PC-3 (cell line): ENCODE results near the gene LAD1. TPM values are rescaled to one million over a fixed set of nuclear protein-coding genes. Genes with fewer than 3 reads are reported as not detected.

Source experiments
- ATAC-seq: fragments of 200-7000 bp; cut with Tn5 transposase; 2 replicates; pipeline ENCODE4 v1.9.1; 2020; ENCODE audit warnings: mild to moderate bottlenecking, moderate library complexity
- BruUV-seq: library from RNA; stranded (reverse); fragments of 400-500 nt; replicated peaks from 2 replicates; lab custom pipeline; 2021; lab: Mats Ljungman, UMichigan
- CTCF ChIA-PET: fragments of 300-600 bp; sonication (Branson Sonifier 250); formaldehyde crosslinking; loops from one replicate; lab custom pipeline; 2022; ENCODE audit warnings: antibody characterized with exemption; lab: Charles Lee
- POLR2A ChIA-PET: fragments of 300-600 bp; sonication (Branson Sonifier 250); formaldehyde crosslinking; loops from one replicate; lab custom pipeline; 2022; ENCODE audit warnings: antibody characterized with exemption; ENCODE audit not compliant: unreplicated experiment; lab: Charles Lee
- DNase-seq: peaks from one replicate; pipeline ENCODE4 v3.0.0-alpha.2; 2015
- H2AFZ ChIP-seq: fragments of 300-600 bp; sonication (generic); 2 replicates; pipeline ENCODE4 v1.6.0; 2016; ENCODE audit warnings: antibody characterized with exemption, low read length
- H3F3A ChIP-seq: fragments of 300-600 bp; sonication (generic); one replicate; pipeline ENCODE4 v1.6.0; 2017; ENCODE audit warnings: antibody characterized with exemption, low read length, control low read depth, mild to moderate bottlenecking; ENCODE audit not compliant: unreplicated experiment
- H3K27ac ChIP-seq: fragments of 300-600 bp; sonication (generic); 2 replicates; pipeline ENCODE4 v1.5.1; 2016; ENCODE audit warnings: mild to moderate bottlenecking, low read length
- H3K27me3 ChIP-seq: fragments of 300-600 bp; sonication (generic); 2 replicates; pipeline ENCODE4 v1.6.1; 2016; ENCODE audit warnings: low read length, mixed read lengths
- H3K36me3 ChIP-seq: fragments of 300-600 bp; sonication (generic); 2 replicates; pipeline ENCODE4 v1.6.1; 2016; ENCODE audit warnings: low read depth, mixed run types, low read length, mixed read lengths
- H3K4me1 ChIP-seq: fragments of 300-600 bp; sonication (generic); 2 replicates; pipeline ENCODE4 v1.5.1; 2016; ENCODE audit warnings: low read length; ENCODE audit not compliant: insufficient read depth
- H3K4me2 ChIP-seq: fragments of 300-600 bp; sonication (generic); 2 replicates; pipeline ENCODE4 v1.6.0; 2016; ENCODE audit warnings: low read length
- H3K4me3 ChIP-seq: fragments of 300-600 bp; sonication (generic); 2 replicates; pipeline ENCODE4 v1.5.1; 2016; ENCODE audit warnings: mild to moderate bottlenecking, low read length, mixed read lengths
- H3K79me2 ChIP-seq: fragments of 300-600 bp; sonication (generic); 2 replicates; pipeline ENCODE4 v1.6.1; 2017; ENCODE audit warnings: low read length, mixed read lengths
- H3K9ac ChIP-seq: fragments of 300-600 bp; sonication (generic); 2 replicates; pipeline ENCODE4 v1.6.0; 2016; ENCODE audit warnings: mild to moderate bottlenecking, low read length
- H3K9me2 ChIP-seq: fragments of 300-600 bp; sonication (generic); replicated peaks from 2 replicates; pipeline ENCODE4 v1.6.1; 2016; ENCODE audit warnings: mixed run types, low read length, mixed read lengths
- H3K9me3 ChIP-seq: fragments of 300-600 bp; sonication (generic); 2 replicates; pipeline ENCODE4 v1.6.1; 2016; ENCODE audit warnings: low read length, mixed read lengths
- H4K20me1 ChIP-seq: fragments of 300-600 bp; sonication (generic); 2 replicates; pipeline ENCODE4 v1.6.1; 2016; ENCODE audit warnings: low read length, mixed read lengths
- EZH2 ChIP-seq: fragments of 300-600 bp; sonication (generic); IDR thresholded peaks from one replicate; pipeline ENCODE4 v1.6.1; 2017; ENCODE audit warnings: antibody characterized with exemption, mild to moderate bottlenecking, low read length; ENCODE audit not compliant: unreplicated experiment
- EZH2phosphoT487 ChIP-seq: fragments of 300-600 bp; sonication (generic); IDR thresholded peaks from 2 replicates; pipeline ENCODE4 v1.6.1; 2018; ENCODE audit warnings: mild to moderate bottlenecking, antibody characterized with exemption, low read length, borderline replicate concordance
- intact Hi-C: fragments of 100-400 bp; cut with micrococcal nuclease; formaldehyde crosslinking; loops from 2 replicates; pipeline ENCODE4 v1.9.0; 2023
- total RNA-seq: library from RNA; depleted of rRNA; stranded (reverse); fragments of >200 nt; gene quantifications from 2 replicates; pipeline ENCODE4 v1.2.3, GENCODE V29; 2014
- TF ChIP-seq, protein P1 (sequence below): fragments of 300-600 bp; sonication (generic); conservative IDR thresholded peaks from 2 replicates; pipeline ENCODE4 v1.5.1; 2017; ENCODE audit warnings: antibody characterized with exemption, low read depth, mild to moderate bottlenecking, low read length

Gene LAD1
- total RNA-seq, 1 experiment from 2014 or later: 310 TPM

DNA sequence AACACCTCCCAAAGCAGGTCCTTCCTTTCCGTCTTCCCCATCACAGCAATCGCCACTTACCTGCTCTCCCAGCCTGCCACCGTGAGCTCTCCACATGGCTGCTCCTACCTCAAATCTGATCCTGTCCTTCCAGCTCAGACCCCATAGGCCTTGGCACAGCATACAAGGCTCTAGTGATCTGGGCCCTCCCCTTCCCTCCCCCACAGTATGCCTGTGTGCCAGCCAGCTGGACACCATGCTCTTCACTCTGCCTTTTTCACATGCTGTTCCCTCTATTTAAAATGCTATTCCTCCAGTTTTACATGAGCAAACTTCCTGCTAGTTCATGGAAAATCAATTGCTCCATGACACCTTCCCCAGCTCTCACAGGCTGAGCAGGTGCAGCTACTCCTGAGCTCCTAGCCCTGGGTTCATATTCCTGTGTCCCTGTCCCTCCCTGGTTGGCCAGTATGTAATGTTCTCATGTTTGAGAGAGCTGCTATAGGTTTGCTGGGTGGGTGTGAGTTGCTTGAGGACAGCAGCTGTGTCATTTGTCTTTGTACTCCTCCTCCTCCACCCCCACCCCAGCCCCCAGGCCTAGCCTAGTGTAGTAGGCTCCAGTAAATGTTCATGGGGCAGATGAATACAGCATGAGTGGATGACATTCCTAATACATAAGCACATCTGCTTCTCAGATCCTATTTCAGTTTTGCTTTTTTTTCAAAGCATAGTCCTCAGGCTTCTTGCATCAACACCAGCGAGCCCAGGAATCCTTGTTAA, 15.3 kb downstream of the LAD1 start:
- H3K27me3 ChIP-seq: no peaks in the 10 kb centered on the region
- CTCF ChIA-PET: interaction anchor here (0.6 to 1.3 kb wide), 8 partner anchors 9 to 129 kb away, joined by 3 to 6 read pairs (median 4); no protein-coding TSS in a partner anchor
- POLR2A ChIA-PET: no interaction called here
- peak overlapping the region; percentile 6; the same call in 1 of the 2 replicates for H3K4me3 ChIP-seq
- peak overlapping the region; percentile 52 for H3K27ac ChIP-seq
- intact Hi-C loops: loop anchor here (1.0 kb wide), 1 partner anchor 51 kb away; no protein-coding TSS in a partner anchor
- H2AFZ ChIP-seq: no peak overlapping the region
- H4K20me1 ChIP-seq: peaks cover 6% of the 10 kb centered on the region
- peak overlapping the region; percentile 63 for H3K4me2 ChIP-seq
- peak; percentile 82 for ATAC-seq
- no peaks in the 10 kb centered on the region for H3K9me2 ChIP-seq
- DNase-seq: peak; percentile 99
- H3K9ac ChIP-seq: no peak overlapping the region
- no TSS peak for BruUV-seq
- peaks cover 9% of the 10 kb centered on the region for H3F3A ChIP-seq
- no peak for TF ChIP-seq EZH2phosphoT487
- no peak for TF ChIP-seq EZH2
- TF ChIP-seq, protein P1, sequence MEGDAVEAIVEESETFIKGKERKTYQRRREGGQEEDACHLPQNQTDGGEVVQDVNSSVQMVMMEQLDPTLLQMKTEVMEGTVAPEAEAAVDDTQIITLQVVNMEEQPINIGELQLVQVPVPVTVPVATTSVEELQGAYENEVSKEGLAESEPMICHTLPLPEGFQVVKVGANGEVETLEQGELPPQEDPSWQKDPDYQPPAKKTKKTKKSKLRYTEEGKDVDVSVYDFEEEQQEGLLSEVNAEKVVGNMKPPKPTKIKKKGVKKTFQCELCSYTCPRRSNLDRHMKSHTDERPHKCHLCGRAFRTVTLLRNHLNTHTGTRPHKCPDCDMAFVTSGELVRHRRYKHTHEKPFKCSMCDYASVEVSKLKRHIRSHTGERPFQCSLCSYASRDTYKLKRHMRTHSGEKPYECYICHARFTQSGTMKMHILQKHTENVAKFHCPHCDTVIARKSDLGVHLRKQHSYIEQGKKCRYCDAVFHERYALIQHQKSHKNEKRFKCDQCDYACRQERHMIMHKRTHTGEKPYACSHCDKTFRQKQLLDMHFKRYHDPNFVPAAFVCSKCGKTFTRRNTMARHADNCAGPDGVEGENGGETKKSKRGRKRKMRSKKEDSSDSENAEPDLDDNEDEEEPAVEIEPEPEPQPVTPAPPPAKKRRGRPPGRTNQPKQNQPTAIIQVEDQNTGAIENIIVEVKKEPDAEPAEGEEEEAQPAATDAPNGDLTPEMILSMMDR: no peak
- H3K36me3 ChIP-seq: peaks cover 42% of the 10 kb centered on the region
- H3K4me1 ChIP-seq: peaks cover 27% of the 10 kb centered on the region
- H3K79me2 ChIP-seq: peaks cover 2% of the 10 kb centered on the region; the same call in 1 of the 2 replicates
- H3K9me3 ChIP-seq: no peaks in the 10 kb centered on the region

DNA sequence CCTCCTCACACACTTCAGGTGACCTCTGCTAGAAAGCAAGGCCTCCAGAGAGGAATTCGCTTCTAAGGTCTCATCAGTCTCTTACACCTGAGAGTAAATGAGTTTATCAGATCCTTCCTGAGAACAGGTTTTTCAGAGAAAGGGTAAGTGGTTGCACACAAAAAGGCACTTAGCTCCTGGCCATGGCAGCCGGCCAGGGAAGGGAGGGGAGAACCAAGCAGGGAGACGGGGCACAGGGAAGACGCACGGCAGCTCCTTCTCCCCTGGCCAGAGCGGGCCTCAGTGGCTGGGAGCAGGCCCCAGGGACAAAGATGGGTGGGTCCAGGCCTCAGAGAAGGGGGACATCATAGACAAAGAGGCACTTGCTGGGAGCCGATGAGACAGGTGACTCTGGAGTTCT, 18.0 kb downstream of the LAD1 start:
- no peak for TF ChIP-seq EZH2phosphoT487
- Histone ChIP-seq H3K4me1 (peaks cover 33% of the 10 kb centered on the region), H3F3A (peaks cover 9% of the 10 kb centered on the region), H3K4me3 (no peak overlapping the region), H2AFZ (no peak overlapping the region), H3K79me2 (no peaks in the 10 kb centered on the region), H3K9me3 (no peaks in the 10 kb centered on the region), H3K4me2 (no peak overlapping the region), H3K9ac (no peak overlapping the region), H3K27me3 (no peaks in the 10 kb centered on the region), H3K36me3 (peaks cover 23% of the 10 kb centered on the region), H3K27ac (no peak overlapping the region), H3K9me2 (no peaks in the 10 kb centered on the region), H4K20me1 (peaks cover 6% of the 10 kb centered on the region; the same call in 1 of the 2 replicates)
- no TSS peak for BruUV-seq
- DNase-seq: no peak
- intact Hi-C loops: no loop called here
- no peak for ATAC-seq
- ChIA-PET CTCF (no interaction called here), POLR2A (no interaction called here)

DNA sequence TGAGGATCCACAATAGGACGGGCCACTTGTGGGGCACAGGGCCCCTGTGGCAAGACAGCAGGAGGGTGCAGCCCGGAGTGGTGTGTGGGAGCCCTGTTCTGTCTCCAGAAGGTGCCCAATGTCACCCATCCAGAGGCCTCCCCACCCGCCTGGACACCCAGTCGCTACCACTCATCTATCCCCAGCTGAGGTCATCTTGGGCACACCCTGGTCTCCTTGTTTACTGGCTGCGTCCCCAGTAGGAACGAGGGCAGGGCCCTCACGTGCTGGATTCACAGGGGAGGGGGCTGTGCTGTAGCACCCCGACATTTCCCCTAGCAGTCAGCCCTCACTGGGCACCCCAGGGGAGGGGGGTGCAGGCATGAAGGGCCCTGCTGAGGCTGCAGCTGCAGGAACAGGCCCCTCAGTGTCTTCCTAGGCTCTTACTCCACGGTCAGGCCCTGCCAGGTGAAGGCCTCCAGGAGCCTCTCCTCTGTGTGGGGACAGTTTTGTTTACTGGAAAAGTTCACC, 19.3 kb downstream of the LAD1 start:
- no peak overlapping the region for H2AFZ ChIP-seq
- peaks cover 6% of the 10 kb centered on the region for H3F3A ChIP-seq
- H3K9me3 ChIP-seq: no peaks in the 10 kb centered on the region
- H3K4me3 ChIP-seq: no peak overlapping the region
- no peaks in the 10 kb centered on the region for H3K9me2 ChIP-seq
- POLR2A ChIA-PET: no interaction called here
- TF ChIP-seq EZH2: no peak
- TF ChIP-seq, protein P1: no peak
- TF ChIP-seq EZH2phosphoT487: no peak
- ATAC-seq (no peak), DNase-seq (no peak)
- H3K27ac ChIP-seq: no peak overlapping the region
- no TSS peak for BruUV-seq
- intact Hi-C loops: no loop called here
- CTCF ChIA-PET: no interaction called here
- peaks cover 22% of the 10 kb centered on the region for H3K4me1 ChIP-seq
- peaks cover 12% of the 10 kb centered on the region for H3K27me3 ChIP-seq
- H3K9ac ChIP-seq: no peak overlapping the region
- H3K36me3 ChIP-seq: peaks cover 18% of the 10 kb centered on the region
- H4K20me1 ChIP-seq: no peaks in the 10 kb centered on the region
- no peak overlapping the region for H3K4me2 ChIP-seq
- H3K79me2 ChIP-seq: no peaks in the 10 kb centered on the region
